Bronchial epithelial cell (primary cell): ENCODE data around the gene RAPGEF4. TPM values are rescaled to one million over a fixed set of nuclear protein-coding genes. Genes with fewer than 3 reads are reported as not detected.
A peak's percentile ranks its signal among the peaks of the same experiment; 100 is the strongest.

ENCODE experiments used
- DNase-seq: peaks from one replicate; pipeline ENCODE4 v3.0.0-alpha.2; 2010; ENCODE audit warnings: low read depth
- FAIRE-seq: peaks from 2 replicates; lab custom pipeline; 2011; peaks lifted over from hg19 to GRCh38; lab: Jason Lieb, UNC
- H3K27me3 ChIP-seq: 2 replicates; pipeline ENCODE4 v1.5.1; 2011; ENCODE audit warnings: low read length; ENCODE audit not compliant: control insufficient read depth, insufficient read depth
- H3K36me3 ChIP-seq: 2 replicates; pipeline ENCODE4 v1.5.1; 2011; ENCODE audit warnings: low read length; ENCODE audit not compliant: control insufficient read depth, insufficient read depth
- H3K4me3 ChIP-seq: 2 replicates; pipeline ENCODE4 v1.5.1; 2011; ENCODE audit warnings: mild to moderate bottlenecking, low read depth, low read length, control low read depth
- CTCF ChIP-seq: IDR thresholded peaks from 2 replicates; pipeline ENCODE4 v1.5.1; 2011; ENCODE audit warnings: mild to moderate bottlenecking, moderate library complexity, low read length, control low read depth, inconsistent platforms; ENCODE audit not compliant: insufficient read depth, severe bottlenecking
- total RNA-seq: library from RNA; depleted of rRNA; stranded (reverse); fragments of >200 nt; gene quantifications from 2 replicates; pipeline ENCODE4 v1.2.1, GENCODE V29; 2014

RAPGEF4 gene
- total RNA-seq, 1 donor from 2014 or later = 0.26 TPM

GRCh38 chr2:172924097-172924660 is 188.5 kb downstream of the RAPGEF4 start:
- FAIRE-seq = no peak
- DNase-seq = no peak
- no peak for TF ChIP-seq CTCF

GRCh38 chr2:172925600-172925999 is 190.0 kb downstream of the RAPGEF4 start:
- TF ChIP-seq CTCF = no peak

More at GRCh38 chr2:172924097-172924660, 188.5 kb downstream of the RAPGEF4 start:
- Histone ChIP-seq H3K36me3 (no peaks in the 10 kb centered on the region), H3K27me3 (no peaks in the 10 kb centered on the region), H3K4me3 (no peak overlapping the region)

GRCh38 chr2:172926785-172927640 is 191.4 kb downstream of the RAPGEF4 start:
- Histone ChIP-seq H3K36me3 (no peaks in the 10 kb centered on the region), H3K27me3 (no peaks in the 10 kb centered on the region), H3K4me3 (no peak overlapping the region)
- no peak for TF ChIP-seq CTCF
- DNase-seq (no peak), FAIRE-seq (no peak)

More at GRCh38 chr2:172925600-172925999, 190.0 kb downstream of the RAPGEF4 start:
- no peaks in the 10 kb centered on the region for H3K36me3 ChIP-seq
- no peak overlapping the region for H3K4me3 ChIP-seq
- no peaks in the 10 kb centered on the region for H3K27me3 ChIP-seq
- FAIRE-seq (no peak), DNase-seq (no peak)

GRCh38 chr2:172927641-172928357 is 192.2 kb downstream of the RAPGEF4 start:
- TF ChIP-seq CTCF = no peak
- FAIRE-seq = no peak
- DNase-seq = no peak
- Histone ChIP-seq H3K27me3 (no peaks in the 10 kb centered on the region), H3K36me3 (no peaks in the 10 kb centered on the region), H3K4me3 (no peak overlapping the region)

GRCh38 chr2:172928756-172929155 is 193.1 kb downstream of the RAPGEF4 start:
- TF ChIP-seq CTCF = no peak
- FAIRE-seq (no peak), DNase-seq (peak; percentile 20)
- no peaks in the 10 kb centered on the region for H3K36me3 ChIP-seq
- no peaks in the 10 kb centered on the region for H3K27me3 ChIP-seq
- no peak overlapping the region for H3K4me3 ChIP-seq
